Caco-2 (cell line): ENCODE results near the gene MDP1. TPM values are rescaled to one million over a fixed set of nuclear protein-coding genes. Genes with fewer than 3 reads are reported as not detected.

Source experiments
- BruUV-seq: library from RNA; stranded (reverse); fragments of 400-500 nt; replicated peaks from 2 replicates; lab custom pipeline; 2021; lab: Mats Ljungman, UMichigan
- CTCF ChIA-PET: fragments of 300-600 bp; sonication (Branson Sonifier 250); formaldehyde crosslinking; loops from one replicate; lab custom pipeline; 2022; ENCODE audit warnings: antibody characterized with exemption; lab: Charles Lee
- POLR2A ChIA-PET: fragments of 300-600 bp; sonication (Branson Sonifier 250); formaldehyde crosslinking; loops from one replicate; lab custom pipeline; 2022; ENCODE audit warnings: antibody characterized with exemption; lab: Charles Lee
- DNase-seq, 2 experiments: peaks; one replicate each; pipeline versions ENCODE4 v3.0.0 to v3.0.0-alpha.2; 2020 to 2022
- H3K27me3 ChIP-seq: replicated peaks from 2 replicates; pipeline ENCODE4 v1.6.0; 2011; ENCODE audit warnings: low read length; ENCODE audit not compliant: control insufficient read depth, insufficient read depth
- H3K36me3 ChIP-seq: 2 replicates; pipeline ENCODE4 v1.5.1; 2011; ENCODE audit warnings: low read length; ENCODE audit not compliant: control insufficient read depth, insufficient read depth
- H3K4me1 ChIP-seq: fragments of 250-450 bp; sonication (Bioruptor Pico); 2 replicates; pipeline ENCODE4 v1.5.1; 2020; ENCODE audit warnings: mild to moderate bottlenecking
- H3K4me3 ChIP-seq: 2 replicates; pipeline ENCODE4 v1.5.1; 2011; ENCODE audit warnings: low read depth, mild to moderate bottlenecking, control low read depth, low read length
- H3K9me3 ChIP-seq: fragments of 250-450 bp; sonication (Bioruptor Pico); 2 replicates; pipeline ENCODE4 v1.5.1; 2020; ENCODE audit warnings: mild to moderate bottlenecking, moderate library complexity
- H3K27ac Mint-ChIP-seq: one replicate; pipeline ENCODE4 v1.8.0; 2022; ENCODE audit warnings: mixed read lengths; ENCODE audit not compliant: unreplicated experiment
- H3K27me3 Mint-ChIP-seq: one replicate; pipeline ENCODE4 v1.8.0; 2022; ENCODE audit warnings: mixed read lengths; ENCODE audit not compliant: insufficient read depth, unreplicated experiment
- H3K36me3 Mint-ChIP-seq: one replicate; pipeline ENCODE4 v1.8.0; 2022; ENCODE audit warnings: mild to moderate bottlenecking, mixed read lengths; ENCODE audit not compliant: insufficient read depth, unreplicated experiment
- H3K4me1 Mint-ChIP-seq: one replicate; pipeline ENCODE4 v1.8.0; 2022; ENCODE audit warnings: low read depth, mixed read lengths; ENCODE audit not compliant: unreplicated experiment
- H3K4me3 Mint-ChIP-seq: one replicate; pipeline ENCODE4 v1.8.0; 2022; ENCODE audit warnings: mild to moderate bottlenecking, moderate library complexity, mixed read lengths; ENCODE audit not compliant: unreplicated experiment
- H3K9me3 Mint-ChIP-seq: one replicate; pipeline ENCODE4 v1.8.0; 2022; ENCODE audit warnings: mixed read lengths; ENCODE audit not compliant: unreplicated experiment
- intact Hi-C: fragments of 100-400 bp; cut with micrococcal nuclease; formaldehyde crosslinking; loops from one replicate; pipeline ENCODE4 v1.10.0; 2022; ENCODE audit not compliant: unreplicated experiment
- total RNA-seq: library from RNA; stranded (reverse); gene quantifications from 2 replicates; pipeline ENCODE4 v1.2.3, GENCODE V29; 2022
- TF ChIP-seq, protein P1 (sequence below), 2 experiments: fragments of 200-600 bp in 1 of 2; IDR thresholded peaks; 1 replicate in 1 of 2; 2 replicates in 1 of 2; pipeline versions ENCODE4 v1.5.1 to v1.8.0; 2011 to 2022; ENCODE audit warnings: antibody characterized with exemption in 1 of 2, control low read depth in 1 of 2, inconsistent platforms in 1 of 2, low read depth in 1 of 2, low read length in 1 of 2, mild to moderate bottlenecking in 1 of 2, moderate library complexity in 1 of 2; ENCODE audit not compliant: insufficient read depth in 1 of 2, severe bottlenecking in 1 of 2, unreplicated experiment in 1 of 2

MDP1 gene
- total RNA-seq, 1 experiment from 2014 or later, result 20.5 TPM

- Mint-ChIP-seq H3K36me3 (peaks cover 58% of the 10 kb centered on the region), H3K4me3 (peak within 1 kb of the TSS; percentile 91), H3K27me3 (no peaks in the 10 kb centered on the region), H3K27ac (peak within 1 kb of the TSS; percentile 97), H3K4me1 (peaks cover 13% of the 10 kb centered on the region), H3K9me3 (no peaks in the 10 kb centered on the region)
- peak; percentile 97 to 98 for DNase-seq
- Histone ChIP-seq H3K4me3 (peak within 1 kb of the TSS; percentile 88), H3K4me1 (peaks cover 12% of the 10 kb centered on the region), H3K36me3 (peaks cover 1% of the 10 kb centered on the region; the same call in 1 of the 2 replicates), H3K27me3 (no peaks in the 10 kb centered on the region), H3K9me3 (no peaks in the 10 kb centered on the region)
- ChIA-PET POLR2A (interaction anchor here (0.6 to 3.0 kb wide), 12 partner anchors 17 to 229 kb away, joined by 3 to 28 read pairs (median 4); partner anchors contain the start of genes CIDEB, DCAF11, EMC9 and PSME2), CTCF (interaction anchor here (0.7 to 1.6 kb wide), 8 partner anchors 25 to 95 kb away, joined by 3 to 10 read pairs (median 4); partner anchors contain the start of genes CIDEB, IRF9 and TINF2)
- intact Hi-C loops, result loop anchor here (1.0 to 2.0 kb wide), 2 partner anchors 18 to 72 kb away; partner anchors contain the start of genes EMC9 and TM9SF1
- TF ChIP-seq, protein P1, sequence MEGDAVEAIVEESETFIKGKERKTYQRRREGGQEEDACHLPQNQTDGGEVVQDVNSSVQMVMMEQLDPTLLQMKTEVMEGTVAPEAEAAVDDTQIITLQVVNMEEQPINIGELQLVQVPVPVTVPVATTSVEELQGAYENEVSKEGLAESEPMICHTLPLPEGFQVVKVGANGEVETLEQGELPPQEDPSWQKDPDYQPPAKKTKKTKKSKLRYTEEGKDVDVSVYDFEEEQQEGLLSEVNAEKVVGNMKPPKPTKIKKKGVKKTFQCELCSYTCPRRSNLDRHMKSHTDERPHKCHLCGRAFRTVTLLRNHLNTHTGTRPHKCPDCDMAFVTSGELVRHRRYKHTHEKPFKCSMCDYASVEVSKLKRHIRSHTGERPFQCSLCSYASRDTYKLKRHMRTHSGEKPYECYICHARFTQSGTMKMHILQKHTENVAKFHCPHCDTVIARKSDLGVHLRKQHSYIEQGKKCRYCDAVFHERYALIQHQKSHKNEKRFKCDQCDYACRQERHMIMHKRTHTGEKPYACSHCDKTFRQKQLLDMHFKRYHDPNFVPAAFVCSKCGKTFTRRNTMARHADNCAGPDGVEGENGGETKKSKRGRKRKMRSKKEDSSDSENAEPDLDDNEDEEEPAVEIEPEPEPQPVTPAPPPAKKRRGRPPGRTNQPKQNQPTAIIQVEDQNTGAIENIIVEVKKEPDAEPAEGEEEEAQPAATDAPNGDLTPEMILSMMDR (IDR thresholded peaks at IDR 0.05; ENCODE audit: insufficient read depth in 1 of 2, low read depth in 1 of 2, low read length in 1 of 2, severe bottlenecking in 1 of 2, unreplicated experiment in 1 of 2), result peak in 1 of 2 experiments; percentile 22
- no TSS peak for BruUV-seq
Measured at GRCh38 chr14:24212924-24213865, 2.7 kb downstream of the MDP1 start, which contains the start of gene CHMP4A. CHMP4A (minus strand) TSS chr14:24213488; CDS start chr14:24213439, 49 bp downstream.

- H3K9me3 Mint-ChIP-seq, result no peaks in the 10 kb centered on the region
- H3K4me3 Mint-ChIP-seq, result no peak overlapping the region
- ChIA-PET CTCF (interaction anchor here (0.9 kb wide), 1 partner anchor 31 kb away, joined by 3 read pairs; the partner anchor contains the start of gene TINF2), POLR2A (interaction anchor here (0.6 kb wide), 1 partner anchor 31 kb away, joined by 3 read pairs; the partner anchor contains the start of gene TINF2)
- intact Hi-C loops, result no loop called here
- H3K4me1 ChIP-seq, result peaks cover 12% of the 10 kb centered on the region
- H3K36me3 Mint-ChIP-seq, result peaks cover 72% of the 10 kb centered on the region
- no peaks in the 10 kb centered on the region for H3K9me3 ChIP-seq
- DNase-seq, result no peak
- TF ChIP-seq, protein P1 (IDR thresholded peaks at IDR 0.05; ENCODE audit: insufficient read depth in 1 of 2, low read depth in 1 of 2, low read length in 1 of 2, severe bottlenecking in 1 of 2, unreplicated experiment in 1 of 2), result no peak
- peaks cover 12% of the 10 kb centered on the region for H3K4me1 Mint-ChIP-seq
- H3K36me3 ChIP-seq, result peaks cover 4% of the 10 kb centered on the region
- no peak overlapping the region for H3K4me3 ChIP-seq
- no peaks in the 10 kb centered on the region for H3K27me3 Mint-ChIP-seq
- no TSS peak for BruUV-seq
- H3K27ac Mint-ChIP-seq, result no peak overlapping the region
- H3K27me3 ChIP-seq, result no peaks in the 10 kb centered on the region
Measured at GRCh38 chr14:24211311-24211710, 4.6 kb downstream of the MDP1 start.

- intact Hi-C loops, result no loop called here
- H3K27me3 ChIP-seq, result no peaks in the 10 kb centered on the region
- no peak for DNase-seq
- TF ChIP-seq, protein P1 (IDR thresholded peaks at IDR 0.05; ENCODE audit: insufficient read depth in 1 of 2, low read depth in 1 of 2, low read length in 1 of 2, severe bottlenecking in 1 of 2, unreplicated experiment in 1 of 2), result no peak
- Mint-ChIP-seq H3K36me3 (peaks cover 52% of the 10 kb centered on the region), H3K4me1 (no peaks in the 10 kb centered on the region), H3K27me3 (no peaks in the 10 kb centered on the region), H3K27ac (no peak overlapping the region), H3K9me3 (peaks cover 8% of the 10 kb centered on the region), H3K4me3 (no peak overlapping the region)
- peaks cover 6% of the 10 kb centered on the region for H3K9me3 ChIP-seq
- H3K4me1 ChIP-seq, result no peaks in the 10 kb centered on the region
- peaks cover 4% of the 10 kb centered on the region for H3K36me3 ChIP-seq
- POLR2A ChIA-PET, result no interaction called here
- CTCF ChIA-PET, result interaction anchor here (0.7 kb wide), 1 partner anchor 68 kb away, joined by 3 read pairs; no protein-coding TSS in a partner anchor
- BruUV-seq, result no TSS peak
- H3K4me3 ChIP-seq, result no peak overlapping the region
Measured at GRCh38 chr14:24207625-24208024, 8.2 kb downstream of the MDP1 start.
